Bladder microvascular endothelial cell (primary cell): ENCODE data around the gene IFI44L. TPM values are rescaled to one million over a fixed set of nuclear protein-coding genes. Genes with fewer than 3 reads are reported as not detected.

ENCODE experiments used
- total RNA-seq: library from RNA; depleted of rRNA; stranded (reverse); fragments of >200 nt; gene quantifications from 2 replicates; pipeline ENCODE4 v1.2.3, GENCODE V29; 2014

IFI44L gene
- total RNA-seq: 3.1 and 5.7 TPM in 2 replicates

DNA sequence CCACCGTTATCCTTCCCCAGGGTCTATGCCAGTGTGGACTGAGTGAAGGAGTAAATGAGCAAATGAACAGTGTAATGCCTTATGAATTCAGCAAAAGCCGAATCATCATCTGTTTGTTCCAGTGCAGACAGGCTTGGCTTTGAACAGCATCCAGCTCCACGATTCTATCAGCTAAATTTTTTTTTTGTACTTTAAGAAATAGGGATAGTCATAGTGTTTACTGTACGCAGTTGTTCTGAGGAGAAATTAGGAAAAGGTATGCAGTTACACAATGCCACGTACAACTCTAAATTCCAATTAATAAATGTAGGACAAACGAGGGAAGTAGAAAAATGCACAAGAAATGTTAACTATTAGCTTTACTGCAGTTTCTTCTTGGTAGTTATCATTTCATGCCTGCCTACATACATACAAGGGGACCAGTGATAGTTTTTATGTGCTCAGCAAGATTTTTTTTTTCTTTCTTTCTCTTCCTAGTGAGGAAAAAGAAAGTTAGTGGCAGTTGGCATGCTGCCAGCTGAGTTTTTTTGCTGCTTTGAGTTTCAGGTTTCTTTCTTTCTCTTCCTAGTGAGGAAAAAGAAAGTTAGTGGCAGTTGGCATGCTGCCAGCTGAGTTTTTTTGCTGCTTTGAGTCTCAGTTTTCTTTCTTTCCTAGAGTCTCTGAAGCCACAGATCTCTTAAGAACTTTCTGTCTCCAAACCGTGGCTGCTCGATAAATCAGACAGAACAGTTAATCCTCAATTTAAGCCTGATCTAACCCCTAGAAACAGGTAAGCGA lies at the start of gene IFI44L:
IFI44L (plus strand) TSS at position 646 of the 777 bp plus-strand sequence. CDS start 7,468 bp downstream, outside the sequence.

DNA sequence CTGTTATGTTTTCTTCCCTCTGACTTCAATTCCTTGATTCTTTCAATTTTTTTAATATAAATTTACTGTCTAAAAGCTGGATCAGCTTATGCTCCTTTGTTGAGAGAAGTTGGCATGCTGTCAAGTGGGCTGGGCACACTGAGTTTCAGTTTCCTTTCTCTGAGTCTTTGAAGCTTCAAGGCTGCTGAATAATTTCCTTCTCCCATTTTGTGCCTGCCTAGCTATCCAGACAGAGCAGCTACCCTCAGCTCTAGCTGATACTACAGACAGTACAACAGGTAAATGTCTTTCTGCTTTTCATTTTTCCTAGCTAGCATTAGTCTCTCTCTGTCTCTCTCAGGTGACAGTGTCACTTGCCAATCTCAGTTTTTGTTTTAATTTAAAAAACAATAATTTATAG lies 29.4 kb downstream of the IFI44L start, which contains the start of gene IFI44:
IFI44 (plus strand) TSS at position 204 of the 400 bp plus-strand sequence. CDS start 365 bp downstream, outside the sequence.

Other genes with a start within 250 kb of the IFI44L start
- gene PTGFR, start 129.5 kb upstream of the IFI44L start, total RNA-seq: 0.16 and 0.38 TPM in 2 replicates
- 13.9 and 22.8 TPM in 2 replicates for gene IFI44, start 29.4 kb downstream of the IFI44L start, total RNA-seq